Effector memory CD4-positive, alpha-beta T cell (primary cell): ENCODE measurements around the gene CDSN.

Experiments used
- DNase-seq, 3 donors: peaks; one replicate each; pipeline ENCODE4 v3.0.0-alpha.2; 2020
- H3K27ac ChIP-seq: 2 replicates; pipeline ENCODE4 v1.7.0; 2013; ENCODE audit warnings: mild to moderate bottlenecking, low read length, moderate library complexity; ENCODE audit not compliant: insufficient read depth, poor library complexity, severe bottlenecking
- H3K27me3 ChIP-seq: replicated peaks from 2 replicates; pipeline ENCODE4 v1.7.0; 2013; ENCODE audit warnings: mild to moderate bottlenecking, low read length; ENCODE audit not compliant: insufficient read depth, control insufficient read depth, poor library complexity, severe bottlenecking
- H3K36me3 ChIP-seq: 2 replicates; pipeline ENCODE4 v1.7.0; 2013; ENCODE audit warnings: mild to moderate bottlenecking, low read length, moderate library complexity; ENCODE audit not compliant: control insufficient read depth, insufficient read depth
- H3K4me1 ChIP-seq: 2 replicates; pipeline ENCODE4 v1.7.0; 2013; ENCODE audit warnings: low read length, mild to moderate bottlenecking; ENCODE audit not compliant: control insufficient read depth, insufficient read depth, poor library complexity, severe bottlenecking
- H3K4me3 ChIP-seq: 2 replicates; pipeline ENCODE4 v1.7.0; 2013; ENCODE audit warnings: low read length, low read depth, mild to moderate bottlenecking; ENCODE audit not compliant: insufficient read depth, poor library complexity, severe bottlenecking
- H3K9me3 ChIP-seq: 2 replicates; pipeline ENCODE4 v1.7.0; 2013; ENCODE audit warnings: mild to moderate bottlenecking, low read length, moderate library complexity; ENCODE audit not compliant: control insufficient read depth

Gene CDSN

DNA sequence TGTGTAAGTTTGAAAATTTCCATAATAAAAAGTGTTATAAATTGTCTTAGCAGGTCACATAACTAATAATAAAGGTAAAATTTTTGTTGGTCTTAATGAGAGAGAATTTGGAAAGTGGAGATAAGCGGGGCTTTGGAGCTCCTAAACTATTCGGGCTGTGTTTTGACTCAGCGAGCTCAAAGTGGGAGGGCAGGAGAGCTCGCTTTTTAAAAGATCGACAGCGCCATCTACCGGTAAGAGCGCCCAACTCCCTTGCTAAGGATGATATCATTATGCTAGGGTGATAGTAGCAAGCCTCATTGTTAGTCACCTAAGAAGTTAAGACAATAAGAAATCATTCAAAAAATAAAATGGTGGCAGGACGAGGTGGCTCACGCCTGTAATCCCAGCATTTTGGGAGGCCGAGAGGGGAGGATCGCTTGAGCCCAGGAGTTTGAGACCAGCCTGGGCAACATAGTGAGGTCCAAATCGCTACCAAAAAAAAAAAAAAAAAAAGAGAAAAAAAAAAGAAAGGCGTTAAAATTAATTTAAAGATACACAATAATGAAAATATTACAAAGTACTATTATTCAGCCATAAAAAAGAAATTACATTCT lies 32.7 kb downstream of the CDSN start:
- H3K9me3 ChIP-seq = no peaks in the 10 kb centered on the region
- H3K36me3 ChIP-seq = no peaks in the 10 kb centered on the region
- no peaks in the 10 kb centered on the region for H3K27me3 ChIP-seq
- peaks cover 7% of the 10 kb centered on the region for H3K4me1 ChIP-seq
- peak; percentile 73 to 81 (median 74) for DNase-seq
- H3K4me3 ChIP-seq = no peak overlapping the region
- no peak overlapping the region for H3K27ac ChIP-seq

DNA sequence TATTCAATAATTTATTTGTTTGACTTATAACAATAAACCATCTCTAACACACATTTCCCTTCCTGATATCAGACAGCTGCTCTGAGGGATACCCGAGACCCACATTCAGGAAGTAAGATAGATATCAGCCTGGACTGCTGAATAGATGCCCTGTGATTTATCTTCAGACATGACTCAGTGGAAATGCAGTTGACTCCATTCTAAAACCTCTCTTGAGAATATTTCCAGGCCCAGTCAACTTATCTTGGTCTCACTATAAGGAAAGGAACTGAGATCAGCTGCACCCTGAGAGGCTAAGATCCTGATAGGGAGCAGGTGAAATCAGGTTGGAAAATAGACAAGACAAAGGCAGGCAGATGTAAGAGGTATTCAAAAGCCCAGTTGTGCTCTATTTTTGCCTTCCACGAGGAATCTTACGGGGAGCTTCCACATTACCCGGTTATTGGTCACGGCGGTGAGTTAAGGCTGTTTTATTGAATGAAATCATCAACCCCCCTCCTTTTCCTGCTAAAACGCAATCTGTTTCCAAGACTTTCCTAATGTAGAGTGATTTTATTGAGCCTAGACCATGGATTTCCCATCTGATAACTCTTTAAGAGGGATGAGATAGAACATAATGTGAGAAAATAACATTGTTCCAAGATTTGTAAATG lies 33.3 kb downstream of the CDSN start:
- Histone ChIP-seq H3K4me1 (peaks cover 7% of the 10 kb centered on the region), H3K27ac (no peak overlapping the region), H3K36me3 (no peaks in the 10 kb centered on the region), H3K9me3 (no peaks in the 10 kb centered on the region), H3K27me3 (no peaks in the 10 kb centered on the region), H3K4me3 (no peak overlapping the region)
- DNase-seq = no peak

DNA sequence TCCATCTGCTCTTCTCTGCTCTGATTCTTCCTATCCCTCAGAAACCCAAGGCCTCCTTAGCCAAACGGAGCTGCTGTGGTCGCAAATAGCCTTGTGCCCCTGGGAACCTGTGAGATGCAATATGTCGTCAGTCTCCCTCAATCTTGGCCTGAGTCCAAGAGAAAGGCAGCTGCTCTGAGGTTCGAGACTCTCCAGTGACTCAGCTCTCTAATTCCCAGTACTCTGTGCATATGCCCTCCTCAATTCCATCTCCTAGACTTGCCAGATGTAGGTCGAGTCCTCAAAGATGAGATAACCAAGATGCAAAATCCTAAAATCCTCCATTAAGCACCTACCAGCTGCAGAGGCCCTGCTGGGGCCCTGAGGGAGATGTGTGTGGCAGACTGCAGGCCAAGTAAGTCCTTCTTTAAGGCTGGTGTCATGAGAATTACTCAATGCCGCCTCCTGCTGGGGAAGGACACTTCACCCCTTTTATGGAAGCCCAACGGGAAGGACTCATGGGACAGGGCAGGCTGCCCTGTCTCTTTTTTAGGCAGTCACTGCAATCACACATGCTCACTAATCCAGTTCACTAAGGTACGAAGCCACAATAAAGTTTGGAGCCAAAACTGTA lies 36.4 kb downstream of the CDSN start:
- Histone ChIP-seq H3K9me3 (no peaks in the 10 kb centered on the region), H3K4me1 (peaks cover 13% of the 10 kb centered on the region), H3K27me3 (no peaks in the 10 kb centered on the region), H3K36me3 (no peaks in the 10 kb centered on the region), H3K27ac (no peak overlapping the region), H3K4me3 (no peak overlapping the region)
- DNase-seq = peak in 2 of 3 donors; percentile 4 to 10

DNA sequence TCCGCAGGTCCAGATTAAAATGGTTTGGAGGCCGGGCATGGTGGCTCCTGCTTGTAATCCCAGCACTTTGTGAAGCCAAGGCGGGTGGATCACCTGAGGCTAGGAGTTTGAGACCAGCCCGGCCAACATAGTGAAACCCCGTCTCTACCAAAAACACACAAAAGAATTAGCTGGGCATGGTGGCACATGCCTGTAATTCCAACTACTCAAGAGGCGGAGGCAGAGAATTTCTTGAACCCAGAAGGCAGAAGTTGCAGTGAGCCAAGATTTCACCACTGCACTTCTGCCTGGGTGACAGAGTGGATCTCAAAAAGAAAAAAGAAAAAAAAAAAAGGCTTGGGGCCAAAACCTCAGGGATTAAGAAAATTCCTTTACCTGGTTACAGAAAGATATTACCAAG lies 38.4 kb downstream of the CDSN start:
- no peaks in the 10 kb centered on the region for H3K27me3 ChIP-seq
- H3K9me3 ChIP-seq = no peaks in the 10 kb centered on the region
- H3K4me1 ChIP-seq = peaks cover 6% of the 10 kb centered on the region
- no peaks in the 10 kb centered on the region for H3K36me3 ChIP-seq
- DNase-seq = no peak
- no peak overlapping the region for H3K27ac ChIP-seq
- H3K4me3 ChIP-seq = no peak overlapping the region

DNA sequence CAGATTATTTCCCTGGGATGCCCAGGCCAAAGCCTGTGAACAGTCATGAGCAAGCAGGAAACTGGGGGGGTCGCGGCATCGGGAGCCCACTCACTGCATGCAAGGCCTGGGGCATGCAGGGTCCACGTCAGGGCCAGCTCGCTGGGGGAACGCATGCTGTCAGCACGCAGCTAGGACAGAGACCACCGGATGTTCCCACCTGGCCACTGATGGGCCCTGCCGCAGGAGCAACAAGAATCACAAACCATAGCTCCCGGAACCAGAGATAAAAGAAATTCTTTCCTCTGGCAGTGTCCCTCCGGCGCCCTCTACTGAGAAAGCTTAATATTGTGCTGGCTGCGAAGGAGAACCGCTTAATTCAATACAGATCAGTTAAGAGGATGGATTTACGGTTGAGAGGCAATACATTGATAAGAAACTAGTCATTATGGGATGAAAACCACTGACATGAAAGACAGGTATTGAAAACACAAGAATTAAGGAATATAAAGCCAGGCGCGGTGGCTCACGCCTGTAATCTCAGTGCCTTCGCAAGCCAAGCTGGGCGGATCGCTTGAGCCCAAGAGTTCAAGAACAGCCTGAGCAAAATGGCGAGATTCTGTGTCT lies 40.5 kb downstream of the CDSN start:
- H3K4me3 ChIP-seq = peak overlapping the region; percentile 20
- H3K27ac ChIP-seq = no peak overlapping the region
- H3K27me3 ChIP-seq = no peaks in the 10 kb centered on the region
- no peaks in the 10 kb centered on the region for H3K36me3 ChIP-seq
- DNase-seq = peak; percentile 14 to 34 (median 33)
- peaks cover 6% of the 10 kb centered on the region for H3K4me1 ChIP-seq
- no peaks in the 10 kb centered on the region for H3K9me3 ChIP-seq

DNA sequence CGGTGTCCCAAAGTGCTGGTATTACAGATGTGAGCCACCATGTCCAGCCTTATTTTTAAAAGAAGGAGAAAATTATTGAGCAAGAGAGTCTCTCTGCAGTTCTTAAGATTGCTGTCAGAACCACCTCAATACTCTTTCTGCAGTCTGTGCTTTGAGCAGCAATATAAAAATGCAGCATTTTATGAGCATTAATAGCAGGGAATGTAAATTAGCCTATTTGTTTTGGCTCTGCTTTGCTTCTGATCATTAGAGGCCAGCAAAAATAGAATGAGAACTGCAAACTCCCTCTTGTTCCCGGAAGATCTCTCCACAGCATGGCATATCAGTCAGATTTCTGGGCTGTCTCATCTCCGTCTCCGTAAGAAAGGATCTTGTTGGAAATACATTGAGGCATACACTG lies 43.6 kb downstream of the CDSN start:
- Histone ChIP-seq H3K9me3 (no peaks in the 10 kb centered on the region), H3K36me3 (no peaks in the 10 kb centered on the region), H3K4me1 (peaks cover 6% of the 10 kb centered on the region), H3K27ac (no peak overlapping the region), H3K27me3 (no peaks in the 10 kb centered on the region), H3K4me3 (no peak overlapping the region)
- no peak for DNase-seq

DNA sequence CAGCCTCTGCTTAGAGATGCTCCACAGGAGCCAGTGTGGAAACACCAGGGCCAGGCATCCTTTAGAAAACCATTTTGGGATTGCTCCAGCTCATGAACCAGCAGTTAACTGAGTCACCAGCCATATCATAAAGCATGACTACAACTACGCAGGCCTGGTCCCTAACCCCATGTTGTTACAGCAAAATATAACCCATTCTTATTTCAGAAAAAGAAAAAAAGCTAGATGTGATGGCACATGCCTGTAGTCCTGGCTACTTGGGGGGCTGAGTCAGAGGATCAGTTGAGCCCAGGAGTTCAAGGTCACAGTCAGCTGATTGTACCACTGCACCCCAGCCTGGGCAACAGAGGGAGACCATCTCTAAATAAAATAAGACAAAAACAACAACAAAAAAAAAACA lies 44.7 kb downstream of the CDSN start:
- Histone ChIP-seq H3K36me3 (no peaks in the 10 kb centered on the region), H3K27ac (no peak overlapping the region), H3K27me3 (no peaks in the 10 kb centered on the region), H3K4me1 (peaks cover 6% of the 10 kb centered on the region), H3K9me3 (no peaks in the 10 kb centered on the region), H3K4me3 (no peak overlapping the region)
- no peak for DNase-seq

DNA sequence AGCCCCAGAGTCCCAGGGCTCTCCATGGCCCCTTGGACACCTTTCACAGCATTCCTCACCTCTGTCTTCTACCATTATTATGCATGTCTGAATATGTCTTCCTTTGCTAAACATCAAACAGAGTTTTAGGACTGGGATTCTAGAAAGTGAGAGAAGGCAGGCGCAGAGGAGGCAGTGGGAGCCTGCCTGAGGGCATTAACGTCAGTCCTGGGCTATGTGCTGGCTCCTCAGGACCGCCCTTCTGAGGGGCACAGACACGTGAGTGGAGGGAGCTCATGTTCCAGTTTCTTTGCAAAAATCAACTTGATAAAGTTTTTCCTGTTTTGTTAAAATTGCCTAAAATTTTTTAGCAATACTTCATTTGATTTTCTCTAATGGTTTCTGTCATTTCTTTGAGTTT lies 45.8 kb downstream of the CDSN start:
- Histone ChIP-seq H3K27me3 (no peaks in the 10 kb centered on the region), H3K9me3 (no peaks in the 10 kb centered on the region), H3K4me3 (no peak overlapping the region), H3K36me3 (no peaks in the 10 kb centered on the region), H3K4me1 (peaks cover under 1% of the 10 kb centered on the region), H3K27ac (no peak overlapping the region)
- no peak for DNase-seq

DNA sequence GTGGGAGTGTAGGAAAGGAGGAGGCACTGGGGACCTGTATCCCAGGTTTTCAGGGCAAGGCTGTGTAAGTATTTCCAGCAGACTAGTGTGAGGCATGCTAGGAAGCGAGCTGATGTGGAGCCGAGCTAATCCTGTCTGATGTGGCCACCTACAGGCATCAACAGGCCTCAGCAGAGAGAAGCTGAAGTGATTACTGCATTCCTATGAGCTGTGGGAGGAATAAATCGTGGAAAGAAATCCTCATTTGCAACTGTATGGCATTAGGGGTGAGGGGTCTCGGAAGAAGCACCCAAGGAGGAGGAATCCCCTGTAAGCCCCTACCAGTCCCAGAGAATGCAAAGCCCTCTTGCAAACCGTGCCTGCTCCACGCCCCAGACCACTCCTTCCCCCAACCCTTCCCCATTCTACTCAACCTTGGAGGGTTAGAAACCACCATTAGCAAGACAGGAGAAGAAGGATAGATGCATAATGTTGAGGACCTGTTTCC lies 49.5 kb downstream of the CDSN start:
- Histone ChIP-seq H3K27me3 (no peaks in the 10 kb centered on the region), H3K4me3 (no peak overlapping the region), H3K36me3 (no peaks in the 10 kb centered on the region), H3K9me3 (no peaks in the 10 kb centered on the region), H3K4me1 (no peaks in the 10 kb centered on the region), H3K27ac (no peak overlapping the region)
- no peak for DNase-seq
